NCI-H524 (cell line): ENCODE data around the gene PAAF1.
"Not testable (repeated sequence)": the region's sequence is repeated elsewhere in the genome, so short reads cannot be mapped to it uniquely, and the experiment has no call there.

Experiments
- DNase-seq, 2 experiments: peaks; one replicate each; lab custom pipeline; 2025; lab: John Stamatoyannopoulos, UW

Gene PAAF1

GRCh38 chr11:73876424-73877310 is at the start of gene PAAF1, which contains the start of gene COA4:
Gene PAAF1 (plus strand): TSS chr11:73876999. CDS start chr11:73877022, 23 bp downstream.
Gene COA4 (minus strand): TSS chr11:73876846. CDS start chr11:73873378, 3,468 bp downstream.
- peak; percentile 92 to 98 for DNase-seq

- no peak for DNase-seq
Measured at GRCh38 chr11:73830261-73830660, 46.5 kb upstream of the PAAF1 start.

- no peak for DNase-seq
Measured at GRCh38 chr11:73833067-73833466, 43.7 kb upstream of the PAAF1 start.

GRCh38 chr11:73838443-73839122 is 38.2 kb upstream of the PAAF1 start:
- DNase-seq, result no peak

GRCh38 chr11:73839123-73839457 is 37.7 kb upstream of the PAAF1 start:
- no peak for DNase-seq

- DNase-seq, result no peak
Measured at GRCh38 chr11:73851046-73851764, 25.6 kb upstream of the PAAF1 start.

- no peak for DNase-seq
Measured at GRCh38 chr11:73852049-73852448, 24.8 kb upstream of the PAAF1 start.

GRCh38 chr11:73854680-73855079 is 22.1 kb upstream of the PAAF1 start:
- no peak for DNase-seq

GRCh38 chr11:73856031-73856567 is 20.7 kb upstream of the PAAF1 start:
- DNase-seq, result no peak

GRCh38 chr11:73859671-73860070 is 17.1 kb upstream of the PAAF1 start:
- no peak for DNase-seq

- DNase-seq, result no peak
Measured at GRCh38 chr11:73860202-73860601, 16.6 kb upstream of the PAAF1 start.

GRCh38 chr11:73862986-73863385 is 13.8 kb upstream of the PAAF1 start:
- peak; percentile 12 to 16 for DNase-seq

GRCh38 chr11:73866095-73866579 is 10.7 kb upstream of the PAAF1 start:
- DNase-seq, result no peak

- no peak for DNase-seq
Measured at GRCh38 chr11:73866586-73866996, 10.2 kb upstream of the PAAF1 start.

GRCh38 chr11:73869332-73869949 is 7.4 kb upstream of the PAAF1 start:
- no peak for DNase-seq

GRCh38 chr11:73870261-73870660 is 6.5 kb upstream of the PAAF1 start:
- no peak for DNase-seq

- no peak for DNase-seq
Measured at GRCh38 chr11:73872749-73873357, 3.9 kb upstream of the PAAF1 start.

GRCh38 chr11:73875380-73875779 is 1.4 kb upstream of the PAAF1 start:
- no peak for DNase-seq

- no peak for DNase-seq
Measured at GRCh38 chr11:73875840-73876239, 959 bp upstream of the PAAF1 start.

- no peak for DNase-seq
Measured at GRCh38 chr11:73878771-73879170, 2.0 kb downstream of the PAAF1 start.

- DNase-seq, result not testable (repeated sequence)
Measured at GRCh38 chr11:73880449-73880848, 3.6 kb downstream of the PAAF1 start.
